Central memory CD8-positive, alpha-beta T cell (primary cell): ENCODE measurements around the gene DST.

ENCODE experiments used
- ATAC-seq: fragments of 150-1000 bp; cut with Tn5 transposase; replicated peaks from 2 replicates; pipeline ENCODE4 v1.10.0; 2022; ENCODE audit warnings: mild to moderate bottlenecking, moderate FRiP score, moderate number of reproducible peaks; ENCODE audit not compliant: poor library complexity, severe bottlenecking; ENCODE audit errors: extremely low read depth
- DNase-seq, 2 donors: peaks; one replicate each; pipeline ENCODE4 v3.0.0; 2021; ENCODE audit warnings: low spot score in 2 of 2
- H3K27ac Mint-ChIP-seq: one replicate; pipeline ENCODE4 v1.8.0; 2022; ENCODE audit warnings: low read depth, mild to moderate bottlenecking, moderate library complexity, mixed read lengths
- H3K27me3 Mint-ChIP-seq: one replicate; pipeline ENCODE4 v1.8.0; 2022; ENCODE audit warnings: mixed read lengths
- H3K36me3 Mint-ChIP-seq: one replicate; pipeline ENCODE4 v1.8.0; 2022; ENCODE audit warnings: mild to moderate bottlenecking, moderate library complexity, mixed read lengths; ENCODE audit not compliant: insufficient read depth
- H3K4me1 Mint-ChIP-seq: one replicate; pipeline ENCODE4 v1.8.0; 2022; ENCODE audit warnings: mixed read lengths
- H3K4me3 Mint-ChIP-seq: one replicate; pipeline ENCODE4 v1.8.0; 2022; ENCODE audit warnings: mild to moderate bottlenecking, moderate library complexity, mixed read lengths
- H3K9me3 Mint-ChIP-seq: one replicate; pipeline ENCODE4 v1.8.0; 2022; ENCODE audit warnings: mixed read lengths

The DST gene

GRCh38 chr6:56481957-56482356 lies 160.7 kb downstream of the DST start:
- DNase-seq (no peak), ATAC-seq (no peak)
- no peaks in the 10 kb centered on the region for H3K27me3 Mint-ChIP-seq
- no peaks in the 10 kb centered on the region for H3K4me1 Mint-ChIP-seq
- no peaks in the 10 kb centered on the region for H3K36me3 Mint-ChIP-seq
- H3K9me3 Mint-ChIP-seq, result peaks cover 6% of the 10 kb centered on the region
- no peak overlapping the region for H3K27ac Mint-ChIP-seq
- no peak overlapping the region for H3K4me3 Mint-ChIP-seq

GRCh38 chr6:56480654-56481337 lies 161.9 kb downstream of the DST start:
- no peaks in the 10 kb centered on the region for H3K4me1 Mint-ChIP-seq
- no peaks in the 10 kb centered on the region for H3K27me3 Mint-ChIP-seq
- H3K27ac Mint-ChIP-seq, result no peak overlapping the region
- ATAC-seq (no peak), DNase-seq (no peak)
- H3K36me3 Mint-ChIP-seq, result no peaks in the 10 kb centered on the region
- H3K9me3 Mint-ChIP-seq, result peaks cover 6% of the 10 kb centered on the region
- no peak overlapping the region for H3K4me3 Mint-ChIP-seq

GRCh38 chr6:56480246-56480645 lies 162.4 kb downstream of the DST start:
- no peaks in the 10 kb centered on the region for H3K27me3 Mint-ChIP-seq
- H3K9me3 Mint-ChIP-seq, result peaks cover 6% of the 10 kb centered on the region
- H3K27ac Mint-ChIP-seq, result no peak overlapping the region
- DNase-seq (no peak), ATAC-seq (no peak)
- H3K4me1 Mint-ChIP-seq, result no peaks in the 10 kb centered on the region
- no peak overlapping the region for H3K4me3 Mint-ChIP-seq
- H3K36me3 Mint-ChIP-seq, result no peaks in the 10 kb centered on the region

GRCh38 chr6:56479381-56479780 lies 163.3 kb downstream of the DST start:
- Mint-ChIP-seq H3K4me3 (no peak overlapping the region), H3K27ac (no peak overlapping the region), H3K4me1 (no peaks in the 10 kb centered on the region), H3K36me3 (no peaks in the 10 kb centered on the region), H3K27me3 (no peaks in the 10 kb centered on the region), H3K9me3 (peaks cover 6% of the 10 kb centered on the region)
- ATAC-seq (no peak), DNase-seq (no peak)

- no peak for ATAC-seq
- Mint-ChIP-seq H3K27ac (no peak overlapping the region), H3K27me3 (no peaks in the 10 kb centered on the region), H3K36me3 (no peaks in the 10 kb centered on the region), H3K4me3 (no peak overlapping the region), H3K4me1 (no peaks in the 10 kb centered on the region), H3K9me3 (peaks cover 6% of the 10 kb centered on the region)
- no peak for DNase-seq
These were observed 164.5 kb downstream of the DST start for GRCh38 chr6:56478202-56478601.

- Mint-ChIP-seq H3K9me3 (peaks cover 6% of the 10 kb centered on the region), H3K4me3 (no peak overlapping the region), H3K36me3 (no peaks in the 10 kb centered on the region), H3K27ac (no peak overlapping the region), H3K4me1 (no peaks in the 10 kb centered on the region), H3K27me3 (no peaks in the 10 kb centered on the region)
- DNase-seq, result no peak
- ATAC-seq, result no peak
These were observed 165.4 kb downstream of the DST start for GRCh38 chr6:56477241-56477640.

- H3K27ac Mint-ChIP-seq, result no peak overlapping the region
- no peaks in the 10 kb centered on the region for H3K36me3 Mint-ChIP-seq
- DNase-seq (no peak), ATAC-seq (no peak)
- no peak overlapping the region for H3K4me3 Mint-ChIP-seq
- peaks cover 6% of the 10 kb centered on the region for H3K9me3 Mint-ChIP-seq
- no peaks in the 10 kb centered on the region for H3K27me3 Mint-ChIP-seq
- H3K4me1 Mint-ChIP-seq, result no peaks in the 10 kb centered on the region
These were observed 166.8 kb downstream of the DST start for GRCh38 chr6:56475736-56476457.

GRCh38 chr6:56474532-56474931 lies 168.2 kb downstream of the DST start:
- Mint-ChIP-seq H3K36me3 (no peaks in the 10 kb centered on the region), H3K9me3 (peaks cover 6% of the 10 kb centered on the region), H3K27me3 (no peaks in the 10 kb centered on the region), H3K27ac (no peak overlapping the region), H3K4me3 (no peak overlapping the region), H3K4me1 (no peaks in the 10 kb centered on the region)
- ATAC-seq (no peak), DNase-seq (no peak)

GRCh38 chr6:56463443-56463842 lies 179.2 kb downstream of the DST start:
- Mint-ChIP-seq H3K36me3 (no peaks in the 10 kb centered on the region), H3K27ac (no peak overlapping the region), H3K9me3 (no peaks in the 10 kb centered on the region), H3K27me3 (no peaks in the 10 kb centered on the region), H3K4me3 (no peak overlapping the region), H3K4me1 (no peaks in the 10 kb centered on the region)
- DNase-seq (no peak), ATAC-seq (no peak)

- Mint-ChIP-seq H3K4me3 (no peak overlapping the region), H3K27ac (no peak overlapping the region), H3K27me3 (no peaks in the 10 kb centered on the region), H3K36me3 (no peaks in the 10 kb centered on the region), H3K9me3 (no peaks in the 10 kb centered on the region), H3K4me1 (no peaks in the 10 kb centered on the region)
- DNase-seq (no peak), ATAC-seq (no peak)
These were observed 183.5 kb downstream of the DST start for GRCh38 chr6:56459030-56459805.

GRCh38 chr6:56458324-56458884 lies 184.3 kb downstream of the DST start:
- H3K27ac Mint-ChIP-seq, result no peak overlapping the region
- no peaks in the 10 kb centered on the region for H3K9me3 Mint-ChIP-seq
- DNase-seq, result no peak
- no peak for ATAC-seq
- H3K27me3 Mint-ChIP-seq, result no peaks in the 10 kb centered on the region
- H3K36me3 Mint-ChIP-seq, result no peaks in the 10 kb centered on the region
- H3K4me3 Mint-ChIP-seq, result no peak overlapping the region
- no peaks in the 10 kb centered on the region for H3K4me1 Mint-ChIP-seq

GRCh38 chr6:56456785-56457184 lies 185.9 kb downstream of the DST start:
- Mint-ChIP-seq H3K27ac (no peak overlapping the region), H3K4me1 (no peaks in the 10 kb centered on the region), H3K36me3 (no peaks in the 10 kb centered on the region), H3K27me3 (no peaks in the 10 kb centered on the region), H3K9me3 (no peaks in the 10 kb centered on the region), H3K4me3 (no peak overlapping the region)
- DNase-seq (no peak), ATAC-seq (no peak)
